HG03139 (cell line): ENCODE results near the gene PABPC1L.

Source experiments
- ATAC-seq: cut with Tn5 transposase; IDR thresholded peaks from one replicate; pipeline ENCODE4 v1.9.1; 2021; ENCODE audit not compliant: unreplicated experiment

PABPC1L gene

DNA sequence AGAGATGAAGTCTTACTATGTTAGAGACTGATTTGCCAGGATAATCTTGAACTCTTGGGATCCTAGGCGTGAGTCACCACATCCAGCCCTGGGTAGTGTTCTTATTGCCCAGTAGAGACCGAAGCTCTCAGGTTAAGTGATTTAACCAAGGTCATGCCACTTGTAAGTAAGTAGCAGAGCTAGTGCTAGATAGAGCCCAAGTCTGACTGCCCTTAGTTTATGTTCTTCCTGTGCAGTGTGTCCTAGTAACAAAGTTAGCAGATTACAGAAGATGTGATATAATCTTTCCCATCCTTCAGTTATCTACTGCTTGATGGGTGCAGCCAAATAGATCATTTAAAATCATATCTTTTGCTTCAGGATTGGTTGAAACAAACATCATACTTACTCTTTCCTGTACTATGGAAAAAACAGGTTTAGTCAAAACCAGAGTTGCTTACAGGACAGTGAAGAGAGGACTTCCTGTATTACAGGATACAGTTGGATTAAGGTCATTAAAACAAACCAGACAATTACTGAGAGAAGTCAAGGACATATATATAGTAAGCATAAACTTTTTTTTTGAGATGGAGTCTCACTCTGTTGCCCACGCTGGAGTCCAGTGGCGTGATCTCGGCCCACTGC is 9.5 kb upstream of the PABPC1L start:
- no peak for ATAC-seq

DNA sequence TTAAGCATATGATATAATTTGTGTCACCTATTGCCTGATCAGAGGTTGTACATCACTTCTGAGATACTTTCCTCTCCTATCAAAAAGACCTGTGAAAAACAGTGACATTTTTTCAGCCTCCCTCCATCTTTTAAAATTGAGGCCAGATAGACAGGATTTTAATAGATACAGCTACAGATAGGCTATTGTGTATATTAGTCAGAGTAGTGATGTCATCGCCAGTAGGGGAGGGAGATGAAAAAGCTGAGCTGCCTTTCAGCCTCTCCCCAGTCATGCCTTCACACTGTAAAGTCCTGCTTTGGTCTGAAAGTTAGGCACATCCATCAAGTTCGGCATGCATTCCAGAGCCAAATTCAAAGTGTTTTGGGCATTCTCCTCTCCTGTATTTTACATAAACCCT is 7.9 kb upstream of the PABPC1L start:
- ATAC-seq, result no peak

- ATAC-seq, result no peak
Measured at GRCh38 chr20:44904377-44904776, 5.5 kb upstream of the PABPC1L start.

GRCh38 chr20:44908987-44909871 is 631 bp upstream of the PABPC1L start:
- ATAC-seq, result no peak

DNA sequence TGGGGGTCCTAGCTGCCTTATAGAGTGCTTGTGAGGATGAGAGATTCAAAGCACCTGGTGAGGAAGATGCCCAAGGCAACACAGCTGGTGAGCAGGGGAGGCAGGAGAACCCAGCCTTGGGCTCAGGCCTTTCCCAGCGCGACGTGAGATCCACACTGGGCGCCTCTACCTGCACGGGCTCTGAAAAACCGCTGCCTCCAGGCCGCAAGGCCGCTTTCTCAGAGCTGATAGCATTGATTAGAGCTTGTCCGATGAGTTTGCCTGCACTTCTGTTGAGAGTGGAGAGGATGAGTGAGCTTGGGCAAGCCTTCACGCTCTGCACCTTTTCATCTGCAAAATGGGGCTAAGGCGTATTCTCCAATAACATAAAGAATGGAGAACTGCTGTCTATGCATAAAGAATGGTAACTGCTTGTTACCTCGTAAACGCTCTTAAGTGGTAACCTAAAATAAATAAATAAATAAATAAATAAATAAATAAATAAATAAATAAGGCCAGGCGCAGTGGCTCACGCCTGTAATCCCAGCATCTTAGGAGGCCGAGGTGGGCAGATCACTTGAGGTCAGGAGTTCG is 916 bp downstream of the PABPC1L start:
- no peak for ATAC-seq

DNA sequence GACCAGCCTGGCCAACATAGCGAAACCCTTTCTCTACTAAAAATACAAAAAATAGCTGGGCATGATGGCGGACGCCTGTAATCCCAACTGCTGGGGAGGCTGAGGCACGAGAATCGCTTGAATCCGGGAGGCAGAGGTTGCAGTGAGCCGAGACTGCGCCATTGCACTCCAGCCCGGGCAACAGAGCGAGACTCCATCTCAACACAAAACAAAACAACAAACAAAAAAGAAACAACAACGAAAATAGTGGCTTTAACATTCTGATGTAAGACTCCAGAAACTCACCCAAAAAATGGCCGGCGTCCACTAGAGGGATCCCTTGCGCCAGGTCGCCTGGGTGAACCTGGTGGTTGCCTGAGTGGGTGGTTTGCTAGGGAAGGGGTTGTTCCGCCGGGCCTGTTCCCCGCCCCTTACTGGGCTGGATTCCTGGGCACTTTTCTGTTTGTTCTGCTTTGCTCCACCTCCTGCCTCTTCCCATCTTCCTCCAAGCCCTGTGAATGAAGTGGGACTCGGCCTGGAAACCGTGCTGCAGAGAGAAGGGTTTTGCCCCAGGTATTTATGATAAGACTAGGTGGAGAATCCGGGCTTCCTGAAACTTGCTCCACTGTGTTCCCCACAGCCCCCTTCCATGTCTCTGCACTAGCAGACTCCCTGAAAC is 1.5 kb downstream of the PABPC1L start:
- ATAC-seq, result no peak

DNA sequence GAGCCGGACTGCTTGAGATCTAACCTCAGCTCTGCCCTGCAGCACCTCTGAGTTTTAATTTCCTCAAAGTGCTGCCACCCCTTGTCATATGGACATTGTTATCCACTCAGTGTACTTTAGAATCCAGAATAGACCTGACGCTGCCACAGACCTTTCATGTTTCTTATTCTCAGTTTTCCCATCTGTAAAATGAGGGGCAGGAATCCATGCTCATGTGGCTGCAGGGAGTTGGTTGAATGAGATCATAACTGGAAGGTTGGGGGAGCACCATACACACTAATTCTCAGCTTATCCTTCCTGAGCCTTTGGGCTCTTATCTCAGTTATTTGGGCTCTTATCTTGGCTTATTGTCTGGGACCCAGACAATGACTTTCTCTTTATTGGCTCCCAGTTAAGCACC is 2.3 kb downstream of the PABPC1L start:
- no peak for ATAC-seq

- no peak for ATAC-seq
Measured at GRCh38 chr20:44914924-44915323, 5.1 kb downstream of the PABPC1L start.

- no peak for ATAC-seq
Measured at GRCh38 chr20:44916586-44916985, 6.7 kb downstream of the PABPC1L start.

DNA sequence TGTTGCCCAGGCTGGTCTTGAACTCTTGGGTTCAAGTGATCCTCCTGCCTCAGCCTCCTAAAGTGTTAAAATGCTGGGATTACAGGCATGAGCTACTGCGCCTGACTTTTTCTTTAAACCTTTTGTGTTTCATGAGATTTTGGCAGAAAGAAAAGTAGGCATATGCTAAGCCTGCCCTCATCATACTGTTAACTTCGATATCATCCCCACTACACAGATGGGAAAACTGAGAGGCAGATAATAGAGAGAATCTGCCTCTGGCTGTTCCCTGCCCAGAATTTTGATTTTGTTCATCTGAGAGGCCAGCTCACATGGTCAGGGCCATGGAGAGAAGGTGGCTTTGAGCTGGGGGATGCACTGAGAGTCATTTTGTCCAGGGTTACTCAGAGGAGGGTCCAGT is 7.5 kb downstream of the PABPC1L start:
- ATAC-seq, result no peak

DNA sequence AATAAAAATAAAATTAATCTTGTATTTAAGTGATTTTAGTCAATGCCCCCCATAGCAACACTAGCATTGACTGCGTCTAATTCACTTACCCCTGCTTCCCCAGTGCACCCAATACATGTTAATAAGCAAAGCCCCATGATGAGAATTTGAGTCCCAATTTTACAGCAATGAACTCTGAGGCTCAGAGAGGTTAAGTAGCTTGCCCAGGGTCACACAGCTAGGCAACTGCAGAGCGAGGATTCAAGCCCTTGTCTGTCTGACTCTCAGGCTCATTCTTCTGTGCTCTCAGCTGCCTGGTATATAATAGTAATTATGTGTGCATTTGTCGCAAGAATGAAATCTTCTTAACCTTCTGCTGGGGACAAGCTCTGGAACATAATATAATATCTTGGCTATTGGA is 8.5 kb downstream of the PABPC1L start:
- ATAC-seq, result no peak

- ATAC-seq, result no peak
Measured at GRCh38 chr20:44918761-44919160, 8.9 kb downstream of the PABPC1L start.

GRCh38 chr20:44921447-44921846 is 11.6 kb downstream of the PABPC1L start:
- ATAC-seq, result no peak

GRCh38 chr20:44924541-44924940 is 14.7 kb downstream of the PABPC1L start:
- ATAC-seq, result no peak

GRCh38 chr20:44928595-44928994 is 18.7 kb downstream of the PABPC1L start:
- no peak for ATAC-seq

DNA sequence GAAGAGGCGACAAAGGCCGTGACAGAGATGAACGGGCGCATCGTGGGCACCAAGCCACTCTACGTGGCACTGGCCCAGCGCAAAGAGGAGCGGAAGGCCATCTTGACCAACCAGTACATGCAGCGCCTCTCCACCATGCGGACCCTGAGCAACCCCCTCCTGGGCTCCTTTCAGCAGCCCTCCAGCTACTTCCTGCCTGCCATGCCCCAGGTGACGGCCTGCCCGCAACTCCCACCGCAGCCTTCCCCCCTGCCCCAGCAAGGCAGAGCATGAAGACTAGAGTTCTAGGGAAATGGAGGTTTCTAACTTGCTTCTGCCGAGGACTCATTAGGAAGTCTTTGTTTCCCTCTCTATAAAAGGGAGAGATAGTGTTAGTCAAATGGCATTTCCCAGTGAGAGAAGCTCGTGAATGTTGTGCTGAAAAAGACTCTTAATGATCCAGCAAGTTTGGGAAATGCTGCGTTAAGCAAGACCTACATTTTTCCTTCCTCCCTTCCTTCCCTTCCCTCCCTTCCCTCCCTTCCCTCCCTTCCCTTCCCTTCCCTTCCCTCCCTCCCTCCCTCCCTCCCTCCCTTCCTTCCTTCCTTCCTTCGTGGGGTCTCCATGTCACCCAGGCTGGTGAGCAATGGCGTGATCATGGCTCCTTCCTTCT is 20.8 kb downstream of the PABPC1L start:
- no peak for ATAC-seq

DNA sequence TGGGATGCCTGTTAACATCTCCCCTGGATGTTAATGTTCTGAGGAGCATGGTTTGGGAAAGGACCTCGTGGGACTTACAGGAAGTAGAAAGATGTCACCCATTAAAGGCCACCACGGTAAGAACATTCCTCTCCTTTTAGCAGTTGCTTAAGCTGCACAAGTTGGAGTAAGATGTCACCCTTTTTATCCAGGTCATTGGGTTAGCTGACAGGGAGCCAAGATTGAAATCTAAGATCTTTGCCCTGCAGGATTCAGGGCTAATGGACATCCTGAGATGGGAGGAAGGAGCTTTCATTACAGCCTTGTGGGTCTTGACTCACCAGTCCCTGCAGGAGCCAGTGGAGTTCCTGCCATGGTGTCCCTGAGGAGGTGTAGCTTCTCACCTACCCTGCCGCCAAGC is 22.1 kb downstream of the PABPC1L start:
- no peak for ATAC-seq

GRCh38 chr20:44932916-44933315 is 23.1 kb downstream of the PABPC1L start:
- ATAC-seq, result no peak

GRCh38 chr20:44936510-44936909 is 26.6 kb downstream of the PABPC1L start:
- ATAC-seq, result no peak

- ATAC-seq, result no peak
Measured at GRCh38 chr20:44938637-44939036, 28.8 kb downstream of the PABPC1L start.

GRCh38 chr20:44941120-44941691 is 31.3 kb downstream of the PABPC1L start:
- ATAC-seq, result no peak
